GM19397 (cell line): ENCODE results near the gene HSF2BP.
"Not testable (repeated sequence)": the region's sequence is repeated elsewhere in the genome, so short reads cannot be mapped to it uniquely, and the experiment has no call there.

ENCODE experiments used
- ATAC-seq: cut with Tn5 transposase; IDR thresholded peaks from one replicate; pipeline ENCODE4 v1.9.1; 2021; ENCODE audit warnings: mild to moderate bottlenecking, moderate library complexity; ENCODE audit not compliant: unreplicated experiment

The HSF2BP gene

GRCh38 chr21:43688906-43689305, 29.6 kb upstream of the HSF2BP start:
- ATAC-seq: no peak

GRCh38 chr21:43687566-43688399, 28.5 kb upstream of the HSF2BP start:
- ATAC-seq: no peak

- no peak for ATAC-seq
Observed at GRCh38 chr21:43686811-43687565, 27.7 kb upstream of the HSF2BP start.

GRCh38 chr21:43684424-43684823, 25.1 kb upstream of the HSF2BP start:
- no peak for ATAC-seq

GRCh38 chr21:43681650-43682049, 22.4 kb upstream of the HSF2BP start:
- no peak for ATAC-seq

- ATAC-seq: not testable (repeated sequence)
Observed at GRCh38 chr21:43680421-43680820, 21.1 kb upstream of the HSF2BP start.

- no peak for ATAC-seq
Observed at GRCh38 chr21:43679951-43680350, 20.7 kb upstream of the HSF2BP start.

GRCh38 chr21:43676391-43676790, 17.1 kb upstream of the HSF2BP start:
- no peak for ATAC-seq

GRCh38 chr21:43675871-43676270, 16.6 kb upstream of the HSF2BP start:
- no peak for ATAC-seq

- ATAC-seq: no peak
Observed at GRCh38 chr21:43669828-43670605, 10.7 kb upstream of the HSF2BP start.

GRCh38 chr21:43667191-43667904, 8.1 kb upstream of the HSF2BP start:
- no peak for ATAC-seq

GRCh38 chr21:43665879-43666278, 6.6 kb upstream of the HSF2BP start:
- no peak for ATAC-seq

GRCh38 chr21:43664358-43664757, 5.1 kb upstream of the HSF2BP start:
- ATAC-seq: no peak

GRCh38 chr21:43663033-43663432, 3.7 kb upstream of the HSF2BP start:
- ATAC-seq: no peak

- ATAC-seq: no peak
Observed at GRCh38 chr21:43662286-43662685, 3.0 kb upstream of the HSF2BP start.

GRCh38 chr21:43658769-43659135, 536 bp downstream of the HSF2BP start:
- ATAC-seq: no peak

GRCh38 chr21:43658088-43658741, 1.1 kb downstream of the HSF2BP start:
- no peak for ATAC-seq

- ATAC-seq: no peak
Observed at GRCh38 chr21:43657355-43658087, 1.8 kb downstream of the HSF2BP start.

- ATAC-seq: no peak
Observed at GRCh38 chr21:43654806-43655489, 4.3 kb downstream of the HSF2BP start.
